ENCODE results near the gene KCNMA1. TPM values are rescaled to one million over a fixed set of nuclear protein-coding genes. Genes with fewer than 3 reads are reported as not detected.

Gene KCNMA1
- total RNA-seq, 1 experiment from 2014 or later, result 0.49 TPM

DNA sequence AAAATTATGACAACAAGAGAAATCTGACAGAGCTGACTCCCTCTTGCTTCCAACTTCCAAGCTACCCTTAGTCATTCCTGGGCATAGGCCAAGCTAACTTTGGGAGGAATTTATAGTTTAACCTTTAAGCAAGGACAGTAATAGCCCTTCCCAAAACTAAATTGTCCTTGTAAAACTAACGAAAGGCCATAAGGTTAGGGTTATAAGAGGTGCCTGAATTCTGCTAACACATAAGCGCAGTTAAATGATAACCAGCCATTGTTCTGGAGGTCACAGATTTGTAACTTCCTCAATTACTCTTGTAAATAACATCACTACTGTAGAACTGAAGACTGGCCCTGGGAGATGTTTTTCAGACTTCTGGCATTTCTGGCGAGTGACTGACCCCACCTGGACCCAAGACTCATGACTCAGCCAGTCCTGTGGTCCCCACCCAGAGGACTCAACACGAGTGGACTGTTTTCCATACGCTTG lies 481.2 kb downstream of the KCNMA1 start:
- Histone ChIP-seq H4K20me1 (ENCODE audit: insufficient read depth) (no peaks in the 10 kb centered on the region), H3K9me3 (ENCODE audit: control insufficient read depth in 1 of 2, insufficient read depth in 1 of 2, low read depth in 1 of 2, low read length in 2 of 2) (no peaks in the 10 kb centered on the region), H2AFZ (ENCODE audit: low read depth, low read length, poor library complexity, severe bottlenecking) (no peak overlapping the region), H3K4me1 (ENCODE audit: control insufficient read depth in 1 of 2, insufficient read depth in 2 of 2, low read length in 2 of 2) (peaks cover 0 to 10% of the 10 kb centered on the region in 2 experiments; a peak in 1 of 4 replicates), H3K79me2 (ENCODE audit: insufficient read depth, low read length) (no peaks in the 10 kb centered on the region), H3K36me3 (ENCODE audit: control insufficient read depth in 1 of 2, insufficient read depth in 2 of 2, low read length in 2 of 2) (no peaks in the 10 kb centered on the region), H3K27ac (ENCODE audit: low read depth, low read length) (no peak overlapping the region), H3K4me3 (replicated peaks in 1 of 2; ENCODE audit: low read depth in 1 of 2, low read length in 2 of 2) (no peak overlapping the region), H3K4me2 (ENCODE audit: low read length) (no peak overlapping the region; the same call in 1 of the 2 replicates), H3K9ac (ENCODE audit: low read length) (no peak overlapping the region), H3K9me2 (ENCODE audit: insufficient read depth) (no peaks in the 10 kb centered on the region), H3K27me3 (ENCODE audit: insufficient read depth, low read length) (peaks cover 17% of the 10 kb centered on the region; the same call in 1 of the 2 replicates)
- BruUV-seq (replicated peaks), result no TSS peak
- TF ChIP-seq EZH2 (IDR thresholded peaks at IDR 0.05) (no peak), RAD21 (IDR thresholded peaks at IDR 0.05; ENCODE audit: low read depth) (no peak), ELF1 (IDR thresholded peaks at IDR 0.05; ENCODE audit: borderline replicate concordance, low read depth) (no peak), EZH2phosphoT487 (IDR thresholded peaks at IDR 0.05; ENCODE audit: borderline replicate concordance) (no peak), POLR2A (IDR thresholded peaks at IDR 0.05; ENCODE audit: borderline replicate concordance, extremely low read depth, insufficient read depth, insufficient read length) (no peak), CTCF (IDR thresholded peaks at IDR 0.05 in 2 of 3, conservative IDR thresholded peaks at IDR 0.05 in 1 of 3; ENCODE audit: borderline replicate concordance in 1 of 3, insufficient read depth in 1 of 3, low read depth in 2 of 3, low read length in 2 of 3) (no peak), FOSL1 (IDR thresholded peaks at IDR 0.05; ENCODE audit: low read depth) (no peak), ZFX (IDR thresholded peaks at IDR 0.05) (no peak), CEBPB (IDR thresholded peaks at IDR 0.05; ENCODE audit: low read depth) (no peak), SIN3A (IDR thresholded peaks at IDR 0.05; ENCODE audit: low read depth) (no peak), TCF7L2 (IDR thresholded peaks at IDR 0.05; ENCODE audit: borderline replicate concordance, extremely low read depth, insufficient read depth, insufficient read length) (no peak), POLR2AphosphoS5 (IDR thresholded peaks at IDR 0.05; ENCODE audit: low read depth, low read length) (no peak), SP1 (IDR thresholded peaks at IDR 0.05; ENCODE audit: low read depth) (no peak)
- TF ChIP-seq, protein P1, sequence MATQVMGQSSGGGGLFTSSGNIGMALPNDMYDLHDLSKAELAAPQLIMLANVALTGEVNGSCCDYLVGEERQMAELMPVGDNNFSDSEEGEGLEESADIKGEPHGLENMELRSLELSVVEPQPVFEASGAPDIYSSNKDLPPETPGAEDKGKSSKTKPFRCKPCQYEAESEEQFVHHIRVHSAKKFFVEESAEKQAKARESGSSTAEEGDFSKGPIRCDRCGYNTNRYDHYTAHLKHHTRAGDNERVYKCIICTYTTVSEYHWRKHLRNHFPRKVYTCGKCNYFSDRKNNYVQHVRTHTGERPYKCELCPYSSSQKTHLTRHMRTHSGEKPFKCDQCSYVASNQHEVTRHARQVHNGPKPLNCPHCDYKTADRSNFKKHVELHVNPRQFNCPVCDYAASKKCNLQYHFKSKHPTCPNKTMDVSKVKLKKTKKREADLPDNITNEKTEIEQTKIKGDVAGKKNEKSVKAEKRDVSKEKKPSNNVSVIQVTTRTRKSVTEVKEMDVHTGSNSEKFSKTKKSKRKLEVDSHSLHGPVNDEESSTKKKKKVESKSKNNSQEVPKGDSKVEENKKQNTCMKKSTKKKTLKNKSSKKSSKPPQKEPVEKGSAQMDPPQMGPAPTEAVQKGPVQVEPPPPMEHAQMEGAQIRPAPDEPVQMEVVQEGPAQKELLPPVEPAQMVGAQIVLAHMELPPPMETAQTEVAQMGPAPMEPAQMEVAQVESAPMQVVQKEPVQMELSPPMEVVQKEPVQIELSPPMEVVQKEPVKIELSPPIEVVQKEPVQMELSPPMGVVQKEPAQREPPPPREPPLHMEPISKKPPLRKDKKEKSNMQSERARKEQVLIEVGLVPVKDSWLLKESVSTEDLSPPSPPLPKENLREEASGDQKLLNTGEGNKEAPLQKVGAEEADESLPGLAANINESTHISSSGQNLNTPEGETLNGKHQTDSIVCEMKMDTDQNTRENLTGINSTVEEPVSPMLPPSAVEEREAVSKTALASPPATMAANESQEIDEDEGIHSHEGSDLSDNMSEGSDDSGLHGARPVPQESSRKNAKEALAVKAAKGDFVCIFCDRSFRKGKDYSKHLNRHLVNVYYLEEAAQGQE (IDR thresholded peaks at IDR 0.05; ENCODE audit: low read depth), result no peak
- TF ChIP-seq, protein P2, sequence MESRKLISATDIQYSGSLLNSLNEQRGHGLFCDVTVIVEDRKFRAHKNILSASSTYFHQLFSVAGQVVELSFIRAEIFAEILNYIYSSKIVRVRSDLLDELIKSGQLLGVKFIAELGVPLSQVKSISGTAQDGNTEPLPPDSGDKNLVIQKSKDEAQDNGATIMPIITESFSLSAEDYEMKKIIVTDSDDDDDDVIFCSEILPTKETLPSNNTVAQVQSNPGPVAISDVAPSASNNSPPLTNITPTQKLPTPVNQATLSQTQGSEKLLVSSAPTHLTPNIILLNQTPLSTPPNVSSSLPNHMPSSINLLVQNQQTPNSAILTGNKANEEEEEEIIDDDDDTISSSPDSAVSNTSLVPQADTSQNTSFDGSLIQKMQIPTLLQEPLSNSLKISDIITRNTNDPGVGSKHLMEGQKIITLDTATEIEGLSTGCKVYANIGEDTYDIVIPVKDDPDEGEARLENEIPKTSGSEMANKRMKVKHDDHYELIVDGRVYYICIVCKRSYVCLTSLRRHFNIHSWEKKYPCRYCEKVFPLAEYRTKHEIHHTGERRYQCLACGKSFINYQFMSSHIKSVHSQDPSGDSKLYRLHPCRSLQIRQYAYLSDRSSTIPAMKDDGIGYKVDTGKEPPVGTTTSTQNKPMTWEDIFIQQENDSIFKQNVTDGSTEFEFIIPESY (IDR thresholded peaks at IDR 0.05; ENCODE audit: extremely low read depth, insufficient replicate concordance, low read length), result no peak
- TF ChIP-seq, protein P3, sequence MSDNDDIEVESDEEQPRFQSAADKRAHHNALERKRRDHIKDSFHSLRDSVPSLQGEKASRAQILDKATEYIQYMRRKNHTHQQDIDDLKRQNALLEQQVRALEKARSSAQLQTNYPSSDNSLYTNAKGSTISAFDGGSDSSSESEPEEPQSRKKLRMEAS (IDR thresholded peaks at IDR 0.05), result no peak
- intact Hi-C loops (cut with micrococcal nuclease), result no loop called here
- CTCF ChIA-PET, result no interaction called here
- no peak for ATAC-seq
- no peak for DNase-seq (ENCODE audit: low read depth, low spot score)
- POLR2A ChIA-PET, result no interaction called here
- RAD21 ChIA-PET (ENCODE audit: low non-redundant PET in 1 of 2, low total read pairs in 2 of 2, uncharacterized antibody in 2 of 2, unreplicated experiment in 2 of 2), result no interaction called here

Measured in HCT116 (cell line).